Limb (tissue), 2 donors: ENCODE measurements around the gene KATNB1.

ENCODE experiments used
- DNase-seq, 2 donors: peaks; one replicate each; pipeline ENCODE4 v3.0.0-alpha.2; 2016; ENCODE audit errors: extremely low spot score in 2 of 2

The KATNB1 gene, protein sequence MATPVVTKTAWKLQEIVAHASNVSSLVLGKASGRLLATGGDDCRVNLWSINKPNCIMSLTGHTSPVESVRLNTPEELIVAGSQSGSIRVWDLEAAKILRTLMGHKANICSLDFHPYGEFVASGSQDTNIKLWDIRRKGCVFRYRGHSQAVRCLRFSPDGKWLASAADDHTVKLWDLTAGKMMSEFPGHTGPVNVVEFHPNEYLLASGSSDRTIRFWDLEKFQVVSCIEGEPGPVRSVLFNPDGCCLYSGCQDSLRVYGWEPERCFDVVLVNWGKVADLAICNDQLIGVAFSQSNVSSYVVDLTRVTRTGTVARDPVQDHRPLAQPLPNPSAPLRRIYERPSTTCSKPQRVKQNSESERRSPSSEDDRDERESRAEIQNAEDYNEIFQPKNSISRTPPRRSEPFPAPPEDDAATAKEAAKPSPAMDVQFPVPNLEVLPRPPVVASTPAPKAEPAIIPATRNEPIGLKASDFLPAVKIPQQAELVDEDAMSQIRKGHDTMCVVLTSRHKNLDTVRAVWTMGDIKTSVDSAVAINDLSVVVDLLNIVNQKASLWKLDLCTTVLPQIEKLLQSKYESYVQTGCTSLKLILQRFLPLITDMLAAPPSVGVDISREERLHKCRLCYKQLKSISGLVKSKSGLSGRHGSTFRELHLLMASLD

GRCh38 chr16:57735755-57736418 lies at the start of gene KATNB1:
TSS of gene KATNB1 (plus strand) at chr16:57735770. CDS start at chr16:57737244, 1,474 bp downstream.
- no peak for DNase-seq

DNA sequence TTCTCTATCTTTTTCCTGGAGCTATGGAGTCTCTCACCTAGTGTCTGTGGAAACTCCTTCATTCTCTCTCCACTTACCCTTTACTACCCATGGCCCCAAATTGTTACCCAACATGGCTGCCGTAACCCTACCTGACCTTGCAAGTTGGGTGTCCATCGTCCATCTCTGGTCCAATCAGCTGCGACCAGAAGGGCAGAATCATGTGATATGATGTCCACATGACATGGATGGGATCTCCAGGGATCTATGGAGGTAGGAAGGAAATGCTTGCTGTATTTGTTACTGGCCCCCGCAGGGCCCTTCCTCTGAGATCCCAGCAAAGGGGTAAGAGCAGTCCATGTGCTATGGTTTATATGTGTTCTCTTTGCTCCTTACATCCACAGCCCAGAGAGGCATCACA lies 49.0 kb upstream of the KATNB1 start:
- DNase-seq: no peak

DNA sequence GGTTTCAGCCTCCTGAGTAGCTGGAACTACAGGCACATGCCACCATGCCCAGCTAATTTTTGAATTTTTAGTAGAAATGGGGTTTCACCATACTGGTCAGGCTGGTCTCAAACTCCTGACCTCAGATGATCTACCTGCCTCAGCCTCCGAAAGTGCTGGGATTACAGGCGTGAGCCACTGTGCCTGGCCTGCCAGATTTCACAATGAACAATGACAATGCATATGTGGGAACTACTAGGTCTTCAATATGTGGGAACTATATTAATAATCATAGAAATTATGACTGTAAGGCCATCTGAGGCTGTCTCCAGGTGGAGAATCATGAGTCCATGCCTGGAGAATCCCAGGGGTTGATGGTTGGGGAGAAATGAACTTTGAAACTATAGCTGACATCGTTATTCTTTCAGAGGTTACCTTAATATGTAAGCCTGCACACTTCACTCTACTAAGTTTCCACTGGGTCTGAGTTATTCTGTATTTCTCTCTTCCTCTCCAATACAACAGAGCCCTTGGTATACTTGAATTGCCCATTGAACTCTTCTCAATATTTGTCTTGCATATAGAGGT lies 48.1 kb upstream of the KATNB1 start:
- no peak for DNase-seq

DNA sequence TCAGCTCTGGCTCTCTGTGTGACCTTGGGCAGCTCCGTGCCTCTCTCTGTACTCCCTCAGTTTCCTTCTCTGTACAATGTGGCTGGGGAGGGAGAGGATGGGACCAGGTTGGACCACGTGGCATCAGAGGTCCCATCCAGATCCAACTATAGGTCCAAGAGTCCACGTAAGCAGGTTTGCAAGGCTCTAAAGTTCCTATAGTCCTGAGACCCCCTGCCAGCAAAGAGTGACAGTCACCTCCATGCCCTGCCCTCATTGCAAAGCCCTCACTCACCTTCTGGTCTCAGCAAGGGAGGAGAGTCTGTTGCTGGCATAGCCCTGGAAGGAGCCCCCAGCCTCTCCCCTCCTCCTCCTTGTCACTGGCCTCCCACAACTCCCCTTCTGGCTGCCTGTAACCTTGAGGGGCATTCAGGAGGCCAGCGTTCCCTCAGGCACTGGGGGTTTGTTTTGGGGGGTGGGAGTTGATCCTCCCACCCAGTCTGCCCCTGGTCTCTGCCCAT lies 47.0 kb upstream of the KATNB1 start:
- no peak for DNase-seq

DNA sequence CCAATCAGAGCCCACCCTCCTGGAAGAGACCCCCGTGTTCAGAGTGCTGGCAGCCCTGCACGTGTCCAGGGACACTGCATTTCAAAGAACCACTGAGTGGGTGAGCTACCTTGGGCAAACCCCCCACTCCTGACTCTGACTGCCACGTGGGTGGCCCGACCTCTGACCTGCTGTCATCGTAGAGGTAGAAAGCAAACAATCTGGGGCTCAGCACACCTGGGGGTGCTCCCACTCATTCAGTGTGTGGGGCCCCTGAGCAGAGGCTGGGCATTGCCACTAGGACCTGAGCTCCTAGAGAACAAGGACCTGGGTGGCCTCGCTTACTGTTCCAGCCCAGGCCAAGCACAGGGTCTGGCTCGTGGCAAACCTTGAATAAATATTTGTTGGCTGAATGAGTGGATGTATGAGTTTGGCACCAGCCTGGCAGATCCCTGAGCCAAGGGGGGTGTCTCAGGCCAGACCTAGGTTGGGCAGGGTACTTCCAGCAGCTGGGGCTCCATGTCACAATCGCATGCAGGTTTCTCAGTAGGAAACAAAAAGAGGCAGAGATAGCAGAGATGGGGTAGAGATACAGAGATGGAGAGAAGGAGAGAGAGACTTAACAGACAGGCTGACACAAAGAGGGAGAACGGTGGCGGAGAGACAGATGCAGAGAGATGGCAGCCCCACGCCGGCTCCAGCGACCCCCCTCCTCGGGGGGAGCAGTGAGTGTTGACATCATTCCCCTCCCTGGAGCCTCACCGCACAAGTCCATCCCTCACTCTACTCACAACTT lies 46.4 kb upstream of the KATNB1 start:
- DNase-seq: no peak

DNA sequence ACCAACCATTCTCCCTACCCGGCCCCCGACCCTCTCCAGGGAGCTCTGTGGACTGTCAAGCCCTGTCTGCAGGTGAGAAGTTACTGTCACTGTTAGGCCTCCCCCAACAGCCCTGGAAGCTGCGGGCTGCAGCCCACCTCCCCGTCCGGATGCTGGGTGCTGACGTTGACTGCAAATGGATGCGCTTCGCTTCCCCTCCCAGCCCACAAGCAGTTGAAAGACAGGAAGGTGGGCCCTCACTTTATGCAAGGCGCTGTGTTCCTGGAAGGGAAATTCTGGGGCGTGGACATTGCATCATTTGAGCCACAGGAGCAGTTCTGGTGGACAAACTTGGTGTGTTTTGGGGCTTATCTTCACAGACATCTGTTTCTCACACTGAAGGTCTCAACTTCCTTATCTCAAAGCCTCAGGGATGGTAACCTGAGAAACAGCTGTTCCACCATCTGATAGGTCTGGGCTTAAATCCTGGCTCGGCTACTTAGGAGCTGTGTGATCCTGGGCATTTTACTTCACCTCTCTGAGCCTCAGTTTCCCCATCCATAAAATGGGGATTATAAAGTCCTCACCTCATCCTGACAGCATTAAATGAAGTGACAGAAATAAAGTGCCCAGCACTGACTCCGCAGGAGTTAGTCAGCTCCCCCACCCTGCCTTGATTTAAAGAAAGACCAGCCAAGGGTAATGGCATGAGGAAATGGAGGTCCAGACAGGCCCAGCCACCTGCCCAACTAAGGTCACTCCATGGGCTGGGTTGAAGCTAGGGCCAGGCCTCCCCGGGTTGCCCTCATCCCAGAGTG lies 45.6 kb upstream of the KATNB1 start:
- peak in 1 of 2 donors; percentile 68 for DNase-seq

GRCh38 chr16:57690782-57691471 lies 44.6 kb upstream of the KATNB1 start:
- no peak for DNase-seq

DNA sequence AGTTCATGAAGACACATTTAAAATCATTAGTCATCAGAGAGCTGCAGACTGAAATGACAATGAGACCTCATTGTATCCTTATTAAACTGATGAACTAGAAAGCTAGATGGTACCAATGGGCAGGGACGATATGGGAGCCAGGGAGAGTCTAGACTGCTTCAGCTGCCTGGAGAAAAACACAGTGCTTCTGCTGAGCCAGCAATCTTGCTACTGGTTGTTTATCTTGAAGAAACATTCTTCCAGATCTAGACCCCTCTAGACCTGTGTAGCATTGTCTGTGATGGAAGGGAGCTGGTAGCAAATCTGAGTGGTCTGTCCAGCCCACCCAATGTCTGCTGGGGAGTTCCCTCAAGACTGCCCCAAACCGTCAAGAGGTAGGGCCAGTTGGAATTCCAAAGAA lies 42.9 kb upstream of the KATNB1 start:
- DNase-seq: no peak

DNA sequence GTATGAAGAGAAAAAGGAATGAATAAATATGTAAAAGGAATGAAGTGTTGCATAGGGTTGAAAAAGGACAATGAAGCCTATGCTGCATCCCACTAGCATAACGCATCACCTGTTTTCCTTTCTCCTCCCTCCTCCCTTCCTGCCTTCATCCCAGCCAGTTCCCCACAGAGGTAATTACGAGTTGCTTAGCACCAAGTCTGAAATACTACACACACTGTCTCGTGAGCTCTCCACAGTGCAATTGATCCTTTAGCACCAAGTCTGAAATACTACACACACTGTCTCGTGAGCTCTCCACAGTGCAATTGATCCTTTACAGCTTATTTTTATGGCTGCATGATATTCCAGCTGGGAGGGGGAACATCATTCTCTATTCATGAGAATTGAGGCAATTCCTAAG lies 42.0 kb upstream of the KATNB1 start:
- DNase-seq: no peak

GRCh38 chr16:57694231-57694724 lies 41.3 kb upstream of the KATNB1 start:
- no peak for DNase-seq

DNA sequence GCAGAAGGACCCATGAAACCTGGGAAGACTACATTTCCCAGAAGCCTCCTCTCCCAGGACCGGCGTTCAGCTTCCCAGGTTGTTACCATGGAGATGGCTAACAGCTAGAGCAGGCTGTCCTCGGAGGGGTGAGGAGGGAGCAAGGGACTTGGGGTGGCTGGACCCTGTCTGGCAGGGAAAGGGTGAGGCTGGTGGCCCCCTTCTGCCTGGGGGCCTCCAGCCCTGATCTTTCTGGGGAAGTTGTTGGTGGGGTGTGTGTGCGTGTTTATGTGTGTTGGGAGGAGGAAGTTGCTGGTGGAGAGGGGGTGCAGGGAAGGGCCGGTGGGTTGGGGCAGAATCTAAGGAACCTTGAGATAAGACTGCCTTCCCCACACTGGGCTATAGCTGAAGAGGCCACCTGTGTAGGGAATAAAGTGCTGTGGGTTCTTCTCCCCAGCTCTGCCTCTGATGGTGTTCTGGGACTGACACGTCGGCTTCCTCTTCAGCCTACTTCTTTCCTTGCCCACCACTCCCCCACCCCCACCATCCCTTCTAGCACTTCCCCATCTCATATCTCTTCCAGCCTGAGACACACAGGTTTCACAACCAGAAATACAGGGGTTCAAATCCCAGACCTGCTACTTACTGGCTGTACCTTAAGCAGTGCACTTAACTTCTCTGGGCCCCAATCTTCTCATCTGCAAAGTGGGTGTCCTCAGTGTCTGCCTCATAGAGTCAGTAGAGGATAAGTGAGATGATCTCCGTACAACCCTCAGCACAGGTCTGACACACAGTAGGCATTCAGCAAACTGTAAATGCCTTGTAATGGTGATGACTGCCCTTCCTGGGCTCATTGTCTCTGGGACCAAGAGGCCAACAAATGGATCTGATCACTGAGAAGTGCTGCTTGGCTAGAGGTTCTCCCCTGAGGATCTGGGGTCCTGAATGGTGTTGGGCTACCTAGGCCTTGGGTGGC lies 40.6 kb upstream of the KATNB1 start, which contains the start of gene DRC7:
Gene DRC7, plus strand, starts transcription at position 82 of the 955 bp plus-strand sequence. CDS start 3,144 bp downstream, outside the sequence.
- peak; percentile 30 to 72 for DNase-seq

DNA sequence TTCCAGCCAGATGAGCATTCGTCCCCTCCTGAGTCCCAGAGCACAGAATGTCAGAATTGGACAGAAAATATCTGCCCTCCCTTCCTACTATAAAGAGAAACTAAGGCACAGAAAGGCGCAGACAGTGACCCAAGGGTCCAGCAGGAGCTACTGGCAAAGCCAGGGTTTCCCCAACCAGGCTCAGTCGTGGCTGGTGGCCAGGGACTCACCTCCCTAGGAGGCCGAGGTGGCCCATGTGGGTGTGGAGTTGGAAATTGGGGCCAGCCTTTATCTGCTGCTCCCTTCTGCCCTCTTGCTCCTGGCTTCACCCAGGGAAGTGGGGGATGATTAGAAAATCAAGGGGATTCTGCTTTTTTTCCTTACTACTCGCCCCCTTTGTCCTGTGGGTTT lies 39.9 kb upstream of the KATNB1 start:
- no peak for DNase-seq

GRCh38 chr16:57696240-57696639 lies 39.3 kb upstream of the KATNB1 start:
- DNase-seq: no peak

DNA sequence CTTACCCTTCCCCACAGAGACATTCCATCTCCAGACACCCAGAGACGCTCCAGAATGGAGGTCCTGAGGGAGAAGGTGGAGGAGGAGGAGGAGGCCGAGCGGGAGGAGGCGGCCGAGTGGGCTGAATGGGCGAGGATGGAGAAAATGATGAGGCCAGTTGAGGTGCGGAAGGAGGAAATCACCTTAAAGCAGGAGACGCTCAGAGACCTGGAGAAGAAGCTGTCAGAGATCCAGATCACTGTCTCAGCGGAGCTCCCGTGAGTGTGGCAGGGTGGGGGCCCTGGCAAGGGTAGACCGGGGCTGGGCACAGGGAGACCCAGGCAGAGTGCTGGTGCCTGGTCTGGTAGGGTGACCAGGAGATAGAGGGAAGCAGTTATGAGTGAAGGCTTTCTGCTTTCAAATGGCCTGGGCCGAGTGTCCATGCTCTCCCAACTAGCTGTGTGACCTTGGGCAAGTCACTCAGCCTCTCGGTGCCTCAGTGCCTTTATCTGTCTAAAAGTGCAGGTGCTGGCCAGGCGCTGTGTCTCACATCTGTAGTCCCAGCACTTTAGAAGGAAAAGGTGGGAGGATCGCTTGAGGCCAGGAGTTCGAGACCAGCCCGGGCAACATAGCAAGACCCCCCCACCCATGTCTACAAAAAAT lies 37.6 kb upstream of the KATNB1 start:
- no peak for DNase-seq

DNA sequence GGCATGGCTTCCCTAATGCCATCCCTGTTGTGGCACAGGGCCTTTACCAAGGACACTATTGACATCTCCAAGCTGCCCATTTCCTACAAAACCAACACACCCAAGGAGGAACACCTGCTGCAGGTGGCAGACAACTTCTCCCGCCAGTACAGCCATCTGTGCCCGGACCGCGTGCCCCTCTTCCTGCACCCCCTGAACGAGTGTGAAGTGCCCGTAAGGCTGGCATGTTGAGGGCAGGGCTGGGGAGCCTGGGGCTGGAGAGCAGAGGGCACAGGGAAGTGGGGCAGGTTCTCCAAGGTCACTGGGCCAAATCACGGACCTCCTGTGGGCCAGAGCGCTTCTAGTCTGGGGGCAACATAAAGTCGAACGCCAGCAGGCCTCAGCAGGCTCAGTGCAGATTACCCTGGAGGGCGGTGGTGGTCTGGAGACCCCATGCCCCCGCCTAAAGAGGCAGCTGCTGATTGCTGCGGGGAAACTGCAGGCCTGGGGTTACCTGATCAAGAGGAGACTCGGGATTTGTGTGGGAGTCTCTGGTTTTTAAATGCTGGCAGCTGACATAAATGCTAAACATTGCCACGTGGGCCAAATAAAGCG lies 36.7 kb upstream of the KATNB1 start:
- no peak for DNase-seq

DNA sequence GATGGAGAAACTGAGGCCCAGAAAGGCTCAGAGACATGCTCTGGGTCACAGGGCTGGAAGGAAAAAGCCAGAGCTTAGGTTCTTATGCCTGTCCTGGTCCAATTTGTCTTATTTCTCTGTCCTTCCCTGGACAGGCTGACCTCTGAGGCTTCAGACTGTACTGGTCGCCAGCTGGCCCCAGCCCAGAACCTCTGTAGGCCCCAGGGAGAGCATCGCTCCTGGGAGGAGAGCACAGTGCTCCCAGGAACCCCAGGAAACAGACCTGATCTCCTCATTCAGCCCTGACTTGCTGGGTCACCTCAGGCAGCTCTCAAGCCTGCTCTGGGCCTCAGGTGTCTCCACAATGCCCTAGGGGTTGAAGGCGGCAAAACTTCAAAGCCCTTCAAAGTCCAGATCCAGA lies 36.1 kb upstream of the KATNB1 start:
- DNase-seq: no peak

DNA sequence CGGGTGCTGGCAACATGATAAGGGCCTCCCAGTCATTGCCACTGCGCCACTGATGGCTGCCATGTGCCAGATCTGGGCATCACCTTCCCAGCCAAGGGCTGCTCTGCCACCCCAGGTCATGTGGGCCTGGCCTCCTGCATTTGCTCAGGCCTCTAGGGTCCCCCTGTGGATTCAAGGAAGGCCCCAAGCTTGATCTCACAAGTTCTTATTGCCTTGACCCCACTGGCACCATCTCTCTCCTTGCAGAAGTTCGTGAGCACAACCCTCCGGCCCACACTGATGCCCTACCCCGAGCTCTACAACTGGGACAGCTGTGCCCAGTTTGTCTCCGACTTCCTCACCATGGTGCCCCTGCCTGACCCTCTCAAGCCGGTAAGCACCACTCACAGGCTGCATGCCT lies 35.7 kb upstream of the KATNB1 start:
- no peak for DNase-seq
